GM18511 (cell line): Measurements from ENCODE around the gene PUM2.
"Not testable (repeated sequence)": the region's sequence is repeated elsewhere in the genome, so short reads cannot be mapped to it uniquely, and the experiment has no call there.

Experiments
- ATAC-seq: cut with Tn5 transposase; IDR thresholded peaks from one replicate; pipeline ENCODE4 v1.9.1; 2021; ENCODE audit warnings: mild to moderate bottlenecking, moderate library complexity; ENCODE audit not compliant: unreplicated experiment

Gene PUM2

GRCh38 chr2:20300656-20301055 lies 50.0 kb downstream of the PUM2 start:
- ATAC-seq, result no peak

- ATAC-seq, result no peak
Measured at GRCh38 chr2:20299113-20299512, 51.5 kb downstream of the PUM2 start.

GRCh38 chr2:20294231-20294630 lies 56.4 kb downstream of the PUM2 start:
- ATAC-seq, result no peak

GRCh38 chr2:20292984-20293383 lies 57.7 kb downstream of the PUM2 start:
- ATAC-seq, result no peak

GRCh38 chr2:20291846-20292408 lies 58.7 kb downstream of the PUM2 start:
- no peak for ATAC-seq

GRCh38 chr2:20291106-20291564 lies 59.5 kb downstream of the PUM2 start:
- ATAC-seq, result no peak

GRCh38 chr2:20288642-20289340 lies 61.9 kb downstream of the PUM2 start:
- ATAC-seq, result no peak

GRCh38 chr2:20282916-20283592 lies 67.6 kb downstream of the PUM2 start:
- ATAC-seq, result no peak

GRCh38 chr2:20281876-20282275 lies 68.8 kb downstream of the PUM2 start:
- ATAC-seq, result no peak

- no peak for ATAC-seq
Measured at GRCh38 chr2:20273042-20273441, 77.6 kb downstream of the PUM2 start.

GRCh38 chr2:20268317-20268716 lies 82.3 kb downstream of the PUM2 start:
- not testable (repeated sequence) for ATAC-seq

GRCh38 chr2:20267529-20267928 lies 83.1 kb downstream of the PUM2 start:
- ATAC-seq, result no peak

- ATAC-seq, result no peak
Measured at GRCh38 chr2:20264629-20265028, 86.0 kb downstream of the PUM2 start.

GRCh38 chr2:20257411-20257810 lies 93.2 kb downstream of the PUM2 start:
- no peak for ATAC-seq

- ATAC-seq, result no peak
Measured at GRCh38 chr2:20254731-20255130, 95.9 kb downstream of the PUM2 start.

GRCh38 chr2:20250436-20250835 lies 100.2 kb downstream of the PUM2 start:
- no peak for ATAC-seq

GRCh38 chr2:20249170-20249569 lies 101.5 kb downstream of the PUM2 start:
- no peak for ATAC-seq

GRCh38 chr2:20247084-20247483 lies 103.6 kb downstream of the PUM2 start:
- no peak for ATAC-seq

- ATAC-seq, result not testable (repeated sequence)
Measured at GRCh38 chr2:20243637-20244036, 107.0 kb downstream of the PUM2 start.

- no peak for ATAC-seq
Measured at GRCh38 chr2:20242727-20243377, 107.8 kb downstream of the PUM2 start.

- no peak for ATAC-seq
Measured at GRCh38 chr2:20241973-20242726, 108.5 kb downstream of the PUM2 start.
